Liver (tissue), 9 donors: ENCODE measurements around the gene ARL3. TPM values are rescaled to one million over a fixed set of nuclear protein-coding genes. Genes with fewer than 3 reads are reported as not detected.
A peak's percentile ranks its signal among the peaks of the same experiment; 100 is the strongest.

Experiments
- DNase-seq: peaks from one replicate; pipeline ENCODE4 v3.0.0-alpha.2; 2017; ENCODE audit warnings: low spot score
- H3K27ac ChIP-seq, 2 donors: one replicate each; pipeline ENCODE4 v1.7.0; 2013; ENCODE audit warnings: inconsistent platforms in 2 of 2, low read length in 2 of 2, control low read depth in 1 of 2, low read depth in 1 of 2, mild to moderate bottlenecking in 1 of 2
- H3K27me3 ChIP-seq, 4 donors: one replicate each; pipeline versions ENCODE4 v1.6.1 to v1.7.0; 2013; ENCODE audit warnings: low read length in 3 of 4, inconsistent platforms in 1 of 4, mild to moderate bottlenecking in 1 of 4, moderate library complexity in 1 of 4; ENCODE audit not compliant: control insufficient read depth in 4 of 4, insufficient read depth in 4 of 4
- H3K36me3 ChIP-seq, 4 donors: one replicate each; pipeline versions ENCODE4 v1.6.1 to v1.7.0; 2013; ENCODE audit warnings: low read length in 3 of 4, mild to moderate bottlenecking in 3 of 4, low read depth in 1 of 4, moderate library complexity in 1 of 4; ENCODE audit not compliant: control insufficient read depth in 4 of 4, insufficient read depth in 3 of 4
- H3K4me1 ChIP-seq, 4 donors: one replicate each; pipeline versions ENCODE4 v1.6.1 to v1.7.0; 2013; ENCODE audit warnings: low read length in 3 of 4, mild to moderate bottlenecking in 3 of 4, moderate library complexity in 1 of 4; ENCODE audit not compliant: control insufficient read depth in 4 of 4, insufficient read depth in 4 of 4
- H3K4me3 ChIP-seq, 3 donors: one replicate each; pipeline versions ENCODE4 v1.6.1 to v1.7.0; 2013; ENCODE audit warnings: low read length in 3 of 3, control low read depth in 1 of 3, low read depth in 1 of 3, mild to moderate bottlenecking in 1 of 3
- H3K9ac ChIP-seq, 2 donors: one replicate each; pipeline ENCODE4 v1.7.0; 2013; ENCODE audit warnings: low read length in 2 of 2, mild to moderate bottlenecking in 2 of 2, moderate library complexity in 2 of 2, control low read depth in 1 of 2, low read depth in 1 of 2
- H3K9me3 ChIP-seq, 4 donors: one replicate each; pipeline versions ENCODE4 v1.6.1 to v1.7.0; 2013; ENCODE audit warnings: low read length in 3 of 4; ENCODE audit not compliant: control insufficient read depth in 4 of 4
- ATF3 ChIP-seq: IDR thresholded peaks from 2 replicates; pipeline ENCODE4 v1.6.1; 2016; ENCODE audit warnings: antibody characterized with exemption
- CTCF ChIP-seq: fragments of 150-350 bp; IDR thresholded peaks from 2 replicates; pipeline ENCODE4 v1.5.1; 2017; ENCODE audit warnings: improper control_type of control experiment, low read depth, low read length; ENCODE audit not compliant: missing input control
- EGR1 ChIP-seq, 2 donors: IDR thresholded peaks; 2 replicates each; pipeline ENCODE4 v1.6.1; 2016 to 2018; ENCODE audit warnings: antibody characterized with exemption in 2 of 2, low read depth in 2 of 2
- FOXA2 ChIP-seq: IDR thresholded peaks from 2 replicates; pipeline ENCODE4 v1.6.1; 2016; ENCODE audit warnings: antibody characterized with exemption
- GABPA ChIP-seq, 2 donors: IDR thresholded peaks in 1 of 2; conservative IDR thresholded peaks in 1 of 2; 2 replicates each; pipeline ENCODE4 v1.6.1; 2016; ENCODE audit warnings: antibody characterized with exemption in 2 of 2, mild to moderate bottlenecking in 1 of 2, moderate library complexity in 1 of 2
- HNF4A ChIP-seq, 2 donors: conservative IDR thresholded peaks; 2 replicates each; pipeline ENCODE4 v1.6.1; 2016; ENCODE audit warnings: antibody characterized with exemption in 2 of 2, mild to moderate bottlenecking in 2 of 2
- HNF4G ChIP-seq: IDR thresholded peaks from 2 replicates; pipeline ENCODE4 v1.6.1; 2016; ENCODE audit warnings: antibody characterized with exemption
- JUND ChIP-seq, 2 donors: IDR thresholded peaks; 2 replicates each; pipeline ENCODE4 v1.6.1; 2016; ENCODE audit warnings: antibody characterized with exemption in 2 of 2
- NR2F2 ChIP-seq: IDR thresholded peaks from 2 replicates; pipeline ENCODE4 v1.6.1; 2016; ENCODE audit warnings: antibody characterized with exemption
- RAD21 ChIP-seq, 2 donors: IDR thresholded peaks; 2 replicates each; pipeline ENCODE4 v1.6.1; 2016; ENCODE audit warnings: antibody characterized with exemption in 2 of 2, mild to moderate bottlenecking in 2 of 2
- RXRA ChIP-seq, 2 donors: IDR thresholded peaks; 2 replicates each; pipeline ENCODE4 v1.6.1; 2017 to 2018; ENCODE audit warnings: antibody characterized with exemption in 2 of 2, mild to moderate bottlenecking in 1 of 2
- SP1 ChIP-seq: IDR thresholded peaks from 2 replicates; pipeline ENCODE4 v1.6.1; 2018; ENCODE audit warnings: antibody characterized with exemption, mild to moderate bottlenecking
- YY1 ChIP-seq: IDR thresholded peaks from 2 replicates; pipeline ENCODE4 v1.6.1; 2016; ENCODE audit warnings: antibody characterized with exemption, mild to moderate bottlenecking
- ZBTB33 ChIP-seq: IDR thresholded peaks from 2 replicates; pipeline ENCODE4 v1.6.1; 2016; ENCODE audit warnings: antibody characterized with exemption
- WGBS: extraction: QIAGEN DNeasy Blood & Tissue Kit; methylation state at CpG from one replicate; pipeline ENCODE4 v1.1.7; 2013; 5-methylcytosine and 5-hydroxymethylcytosine counted together
- polyA plus RNA-seq, 2 donors: library from polyadenylated mRNA; stranded (reverse) in 1 of 2; unstranded in 1 of 2; fragments of 200-250 nt in 1 of 2; fragments of >200 nt in 1 of 2; fragmentation: Nextera tagmentation in 1 of 2; extraction: Ambion mirVana in 1 of 2; gene quantifications; one replicate each; pipeline versions ENCODE4 v1.2.1 to v1.2.3, GENCODE V29; 2013 to 2015
- total RNA-seq, 2 donors: library from RNA; depleted of rRNA; stranded (reverse); fragments of >200 nt; gene quantifications; one replicate each; pipeline ENCODE4 v1.2.3, GENCODE V29; 2014
- donor health status: healthy.
- donor health status: healthy.
- donor health status: healthy.
- donor health status: healthy.
- donor health status: healthy.

The ARL3 gene
- total and polyA plus RNA-seq, 4 donors: 1.0 to 2.5 (median 2.3) TPM

DNA sequence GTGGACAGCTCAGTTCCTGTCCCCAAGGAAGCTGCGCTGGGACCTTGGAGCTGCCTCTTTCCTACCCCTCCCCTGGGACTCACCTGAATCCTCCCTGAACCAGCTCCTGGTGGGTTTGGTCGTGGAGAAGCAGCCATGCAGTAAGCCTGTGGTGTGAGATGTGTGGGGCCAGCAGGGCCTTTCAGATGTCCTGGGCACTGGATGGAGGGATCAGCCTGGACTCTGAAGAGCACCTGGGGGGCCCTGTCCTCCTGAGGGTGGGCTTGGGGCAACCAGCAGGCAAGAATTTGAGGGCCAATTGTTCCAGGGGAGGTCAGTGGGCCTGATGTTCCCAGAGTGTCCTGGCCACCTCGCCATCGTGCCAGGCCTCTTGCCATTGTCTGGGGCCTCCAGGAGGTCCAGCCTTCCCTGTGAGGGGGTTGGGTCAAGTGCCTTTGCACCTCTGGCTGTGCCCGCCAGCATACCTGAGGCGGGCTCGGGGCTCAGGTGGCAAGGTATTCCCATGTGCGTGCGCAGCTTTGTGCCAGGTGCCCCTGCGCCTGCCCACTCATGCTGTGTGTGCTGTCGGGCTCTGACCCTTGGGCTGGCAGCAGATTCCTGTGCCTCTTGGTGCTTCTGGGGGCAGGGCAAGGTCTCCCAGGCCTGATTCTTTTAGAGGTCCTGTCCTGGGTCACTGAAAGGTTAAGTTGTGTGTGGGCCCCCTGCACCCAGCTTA is 62.6 kb downstream of the ARL3 start:
- no peaks in the 10 kb centered on the region for H3K9me3 ChIP-seq
- 88% methylated on average over 11 of the region's 11 CpGs for WGBS
- DNase-seq: no peak
- no peak overlapping the region for H3K9ac ChIP-seq
- peaks cover 27 to 54% (median 36%) of the 10 kb centered on the region in 4 donors for H3K4me1 ChIP-seq
- H3K4me3 ChIP-seq: no peak overlapping the region
- H3K36me3 ChIP-seq: peaks cover 11 to 36% (median 24%) of the 10 kb centered on the region in 4 donors
- no peaks in the 10 kb centered on the region for H3K27me3 ChIP-seq
- peak overlapping the region in 1 of 2 donors; percentile 16 for H3K27ac ChIP-seq
- TF ChIP-seq HNF4G (no peak), CTCF (no peak), YY1 (no peak), EGR1 (IDR thresholded peaks at IDR 0.05; ENCODE audit: low read depth in 2 of 2) (no peak)

DNA sequence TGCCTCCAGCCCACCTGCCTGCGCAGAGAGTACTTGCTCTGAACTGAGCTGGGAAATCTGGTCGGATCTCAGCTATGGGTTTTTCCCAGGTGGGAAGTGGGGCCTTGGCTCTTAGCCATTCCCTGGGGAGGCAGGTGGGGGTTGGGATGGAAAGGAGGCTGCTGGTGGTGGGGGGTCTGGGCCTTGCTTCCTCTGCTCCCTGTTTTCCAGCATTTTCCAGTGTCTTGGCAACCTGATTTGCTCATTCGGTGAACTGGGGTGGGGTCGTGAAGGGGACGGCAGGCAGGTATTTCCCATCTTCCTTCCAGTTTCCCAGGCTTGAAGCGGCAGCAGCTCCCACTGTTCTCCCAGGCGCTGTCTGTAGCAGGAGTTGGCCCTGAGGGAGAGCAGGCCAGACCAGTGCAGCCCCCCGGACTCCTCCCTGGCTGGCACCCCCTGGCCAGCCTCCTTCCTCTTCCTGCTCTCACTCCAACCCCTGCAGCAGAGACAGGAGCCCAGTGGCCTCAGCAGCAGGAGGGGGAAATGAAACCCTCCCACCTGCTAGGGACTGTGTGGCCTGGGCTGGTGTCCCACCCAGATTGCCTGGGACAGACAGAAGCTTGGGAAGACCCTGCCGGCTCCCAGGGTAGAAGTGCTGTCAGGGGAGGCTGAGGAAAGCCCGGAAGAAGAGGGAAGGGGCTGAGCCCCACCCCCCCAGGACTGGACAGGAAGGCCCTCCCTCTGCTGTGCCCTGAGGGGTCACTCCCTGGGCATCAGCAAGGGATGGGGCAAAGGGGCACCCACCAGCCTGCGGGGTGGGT is 63.3 kb downstream of the ARL3 start:
- Histone ChIP-seq H3K27ac (peak overlapping the region in 1 of 2 donors; percentile 16), H3K9ac (no peak overlapping the region), H3K27me3 (no peaks in the 10 kb centered on the region), H3K4me1 (peaks cover 27 to 55% (median 42%) of the 10 kb centered on the region in 4 donors), H3K36me3 (peaks cover 10 to 28% (median 18%) of the 10 kb centered on the region in 4 donors), H3K4me3 (no peak overlapping the region), H3K9me3 (no peaks in the 10 kb centered on the region)
- no peak for TF ChIP-seq GABPA (IDR thresholded peaks at IDR 0.05 in 1 of 2, conservative IDR thresholded peaks at IDR 0.05 in 1 of 2)
- no peak for TF ChIP-seq JUND (IDR thresholded peaks at IDR 0.05)
- no peak for TF ChIP-seq ZBTB33
- no peak for TF ChIP-seq NR2F2
- no peak for TF ChIP-seq RXRA (IDR thresholded peaks at IDR 0.05)
- TF ChIP-seq SP1: no peak
- no peak for TF ChIP-seq ATF3
- TF ChIP-seq HNF4A (conservative IDR thresholded peaks at IDR 0.05): no peak
- TF ChIP-seq FOXA2: no peak
- no peak for TF ChIP-seq RAD21 (IDR thresholded peaks at IDR 0.05)
- no peak for DNase-seq
- 68% methylated on average over 11 of the region's 11 CpGs for WGBS
